ENCODE measurements around the gene P2RX3.

DNA sequence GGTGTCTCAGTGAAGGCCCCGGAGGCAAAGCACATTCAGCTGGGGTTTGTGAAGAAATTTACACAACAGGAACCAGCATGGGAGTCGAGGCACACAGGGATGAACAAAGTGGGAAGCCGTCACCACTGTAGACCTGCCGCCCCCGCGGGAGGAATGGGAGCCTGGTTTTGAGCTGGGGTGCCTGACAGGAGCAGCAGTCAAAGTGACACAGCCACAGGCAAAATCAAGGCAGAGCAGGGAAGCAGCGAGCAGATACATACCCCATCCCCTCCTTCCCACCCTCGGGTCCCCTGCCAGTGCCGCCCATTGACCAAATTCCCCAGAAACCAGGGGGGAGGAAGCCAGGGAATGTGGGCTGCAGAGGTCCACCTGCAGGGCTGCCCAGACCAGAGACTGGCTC is 20.8 kb downstream of the P2RX3 start:
- TF ChIP-seq, protein P1, sequence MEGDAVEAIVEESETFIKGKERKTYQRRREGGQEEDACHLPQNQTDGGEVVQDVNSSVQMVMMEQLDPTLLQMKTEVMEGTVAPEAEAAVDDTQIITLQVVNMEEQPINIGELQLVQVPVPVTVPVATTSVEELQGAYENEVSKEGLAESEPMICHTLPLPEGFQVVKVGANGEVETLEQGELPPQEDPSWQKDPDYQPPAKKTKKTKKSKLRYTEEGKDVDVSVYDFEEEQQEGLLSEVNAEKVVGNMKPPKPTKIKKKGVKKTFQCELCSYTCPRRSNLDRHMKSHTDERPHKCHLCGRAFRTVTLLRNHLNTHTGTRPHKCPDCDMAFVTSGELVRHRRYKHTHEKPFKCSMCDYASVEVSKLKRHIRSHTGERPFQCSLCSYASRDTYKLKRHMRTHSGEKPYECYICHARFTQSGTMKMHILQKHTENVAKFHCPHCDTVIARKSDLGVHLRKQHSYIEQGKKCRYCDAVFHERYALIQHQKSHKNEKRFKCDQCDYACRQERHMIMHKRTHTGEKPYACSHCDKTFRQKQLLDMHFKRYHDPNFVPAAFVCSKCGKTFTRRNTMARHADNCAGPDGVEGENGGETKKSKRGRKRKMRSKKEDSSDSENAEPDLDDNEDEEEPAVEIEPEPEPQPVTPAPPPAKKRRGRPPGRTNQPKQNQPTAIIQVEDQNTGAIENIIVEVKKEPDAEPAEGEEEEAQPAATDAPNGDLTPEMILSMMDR (IDR thresholded peaks at IDR 0.05 in 8 of 11, conservative IDR thresholded peaks at IDR 0.05 in 3 of 11), result no peak
- no peak for TF ChIP-seq POLR2A (IDR thresholded peaks at IDR 0.05)

Measured in spleen (tissue), 7 donors.